Immature natural killer cell (primary cell): Measurements from ENCODE around the gene GPX4. TPM values are rescaled to one million over a fixed set of nuclear protein-coding genes. Genes with fewer than 3 reads are reported as not detected.

Source experiments
- DNase-seq, 3 donors: peaks; one replicate each; pipeline ENCODE4 v3.0.0; 2022; ENCODE audit warnings: mixed read lengths in 1 of 3
- H3K27ac Mint-ChIP-seq, 6 donors: one replicate each; pipeline ENCODE4 v1.8.0; 2020; ENCODE audit warnings: mixed read lengths in 6 of 6, mild to moderate bottlenecking in 5 of 6, inconsistent platforms in 4 of 6, moderate library complexity in 3 of 6
- H3K27me3 Mint-ChIP-seq, 3 donors: one replicate each; pipeline ENCODE4 v1.8.0; 2020 to 2021; ENCODE audit warnings: low read depth in 3 of 3, mild to moderate bottlenecking in 3 of 3, mixed read lengths in 3 of 3, moderate library complexity in 3 of 3, inconsistent platforms in 1 of 3
- H3K36me3 Mint-ChIP-seq, 3 donors: one replicate each; pipeline ENCODE4 v1.8.0; 2020; ENCODE audit warnings: mixed read lengths in 3 of 3, inconsistent platforms in 2 of 3, mild to moderate bottlenecking in 2 of 3
- H3K4me1 Mint-ChIP-seq, 2 donors: one replicate each; pipeline ENCODE4 v1.8.0; 2020; ENCODE audit warnings: inconsistent platforms in 2 of 2, mild to moderate bottlenecking in 2 of 2, mixed read lengths in 2 of 2, moderate library complexity in 1 of 2
- H3K4me3 Mint-ChIP-seq, 5 donors: one replicate each; pipeline ENCODE4 v1.8.0; 2020; ENCODE audit warnings: mild to moderate bottlenecking in 5 of 5, mixed read lengths in 5 of 5, inconsistent platforms in 3 of 5, moderate library complexity in 3 of 5
- H3K9me3 Mint-ChIP-seq, 6 donors: one replicate each; pipeline ENCODE4 v1.8.0; 2020; ENCODE audit warnings: mild to moderate bottlenecking in 6 of 6, mixed read lengths in 6 of 6, inconsistent platforms in 4 of 6, moderate library complexity in 3 of 6
- polyA plus RNA-seq, 3 donors: library from polyadenylated mRNA; unstranded; fragments of 300-500 nt; fragmentation: Illumina TruSeq; gene quantifications; one replicate each; pipeline ENCODE4 v1.2.3, GENCODE V29; 2021

Gene GPX4
- polyA plus RNA-seq, 3 donors from 2014 or later: 225 to 320 (median 280) TPM

DNA sequence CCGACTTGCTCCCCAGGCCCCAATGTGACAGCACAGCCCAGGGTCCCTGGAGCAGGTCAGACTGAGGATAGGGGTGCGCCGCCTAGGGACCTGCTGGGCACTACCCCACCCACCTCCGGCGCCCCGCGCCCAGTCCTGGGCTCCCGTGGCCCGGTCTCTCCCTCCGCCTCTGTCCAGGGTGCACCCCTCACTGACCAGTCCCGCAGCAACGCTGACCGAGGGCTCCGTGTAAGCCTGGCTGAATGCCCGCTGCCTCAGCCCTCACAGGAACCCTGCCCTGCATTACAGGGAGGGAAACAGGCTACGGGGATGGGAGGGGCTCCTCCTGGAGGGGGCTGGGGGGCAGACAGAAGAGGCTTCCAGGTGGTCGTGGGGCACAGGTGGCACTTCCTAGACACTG is 31.7 kb downstream of the GPX4 start:
- DNase-seq: no peak
- Mint-ChIP-seq H3K4me3 (peak overlapping the region in 2 of 5 donors; percentile 9 to 23), H3K9me3 (peaks cover 0 to 1% (median 0%) of the 10 kb centered on the region in 6 donors), H3K4me1 (peaks cover 34 to 42% of the 10 kb centered on the region in 2 donors), H3K27ac (peak overlapping the region in 4 of 6 donors; percentile 57 to 71 (median 66)), H3K27me3 (peaks cover 12 to 16% (median 13%) of the 10 kb centered on the region in 3 donors), H3K36me3 (no peaks in the 10 kb centered on the region)

DNA sequence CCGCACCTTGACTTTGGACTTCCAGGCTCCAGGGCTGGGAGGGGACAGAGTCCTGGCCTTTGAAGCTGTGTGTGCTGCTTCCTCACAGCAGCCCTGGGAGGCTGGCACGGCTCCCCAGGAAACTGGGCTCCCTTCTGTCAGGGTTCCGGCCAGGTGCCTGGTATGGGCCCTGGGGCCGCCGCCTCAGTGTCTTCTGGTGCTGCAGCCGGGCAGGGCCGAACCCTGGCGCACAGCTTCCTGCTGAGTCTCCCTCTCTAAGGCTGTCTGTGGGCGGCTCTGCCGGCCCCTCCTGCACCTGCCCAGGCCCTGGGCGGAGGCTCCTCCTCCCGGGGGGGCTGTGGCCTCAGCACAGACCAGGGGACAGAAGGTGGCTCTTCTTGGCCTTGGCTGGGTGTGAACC is 32.4 kb downstream of the GPX4 start:
- no peaks in the 10 kb centered on the region for H3K36me3 Mint-ChIP-seq
- H3K4me3 Mint-ChIP-seq: peak overlapping the region in 1 of 5 donors; percentile 53
- DNase-seq: peak; percentile 25 to 46 (median 37)
- peaks cover 12 to 15% (median 13%) of the 10 kb centered on the region in 3 donors for H3K27me3 Mint-ChIP-seq
- peak overlapping the region in 4 of 6 donors; percentile 74 to 86 (median 82) for H3K27ac Mint-ChIP-seq
- H3K4me1 Mint-ChIP-seq: peaks cover 29 to 34% of the 10 kb centered on the region in 2 donors
- peaks cover 0 to 1% (median 0%) of the 10 kb centered on the region in 6 donors for H3K9me3 Mint-ChIP-seq

- Mint-ChIP-seq H3K36me3 (peaks cover 0 to under 1% (median under 1%) of the 10 kb centered on the region in 3 donors), H3K4me3 (peak overlapping the region in 2 of 5 donors; percentile 51 to 53), H3K4me1 (peaks cover 29 to 31% of the 10 kb centered on the region in 2 donors), H3K27me3 (peaks cover 12 to 15% (median 13%) of the 10 kb centered on the region in 3 donors), H3K9me3 (peaks cover 0 to 1% (median 0%) of the 10 kb centered on the region in 6 donors), H3K27ac (peak overlapping the region in 4 of 6 donors; percentile 74 to 86 (median 82))
- DNase-seq: no peak
These were observed 33.0 kb downstream of the GPX4 start for GRCh38 chr19:1136621-1137317.

- peaks cover 26 to 29% of the 10 kb centered on the region in 2 donors for H3K4me1 Mint-ChIP-seq
- H3K4me3 Mint-ChIP-seq: no peak overlapping the region
- DNase-seq: no peak
- H3K27ac Mint-ChIP-seq: peak overlapping the region in 1 of 6 donors; percentile 29
- peaks cover 5 to 7% (median 6%) of the 10 kb centered on the region in 3 donors for H3K27me3 Mint-ChIP-seq
- H3K36me3 Mint-ChIP-seq: peaks cover 5 to 7% (median 7%) of the 10 kb centered on the region in 3 donors
- peaks cover 0 to 1% (median 0%) of the 10 kb centered on the region in 6 donors for H3K9me3 Mint-ChIP-seq
These were observed 34.3 kb downstream of the GPX4 start for GRCh38 chr19:1138121-1138520.

GRCh38 chr19:1139126-1139525 is 35.3 kb downstream of the GPX4 start:
- H3K27ac Mint-ChIP-seq: peak overlapping the region in 3 of 6 donors; percentile 26 to 69 (median 26)
- H3K4me1 Mint-ChIP-seq: peaks cover 18 to 20% of the 10 kb centered on the region in 2 donors
- H3K9me3 Mint-ChIP-seq: no peaks in the 10 kb centered on the region
- H3K4me3 Mint-ChIP-seq: no peak overlapping the region
- no peaks in the 10 kb centered on the region for H3K27me3 Mint-ChIP-seq
- peaks cover 5 to 12% (median 10%) of the 10 kb centered on the region in 3 donors for H3K36me3 Mint-ChIP-seq
- DNase-seq: no peak

DNA sequence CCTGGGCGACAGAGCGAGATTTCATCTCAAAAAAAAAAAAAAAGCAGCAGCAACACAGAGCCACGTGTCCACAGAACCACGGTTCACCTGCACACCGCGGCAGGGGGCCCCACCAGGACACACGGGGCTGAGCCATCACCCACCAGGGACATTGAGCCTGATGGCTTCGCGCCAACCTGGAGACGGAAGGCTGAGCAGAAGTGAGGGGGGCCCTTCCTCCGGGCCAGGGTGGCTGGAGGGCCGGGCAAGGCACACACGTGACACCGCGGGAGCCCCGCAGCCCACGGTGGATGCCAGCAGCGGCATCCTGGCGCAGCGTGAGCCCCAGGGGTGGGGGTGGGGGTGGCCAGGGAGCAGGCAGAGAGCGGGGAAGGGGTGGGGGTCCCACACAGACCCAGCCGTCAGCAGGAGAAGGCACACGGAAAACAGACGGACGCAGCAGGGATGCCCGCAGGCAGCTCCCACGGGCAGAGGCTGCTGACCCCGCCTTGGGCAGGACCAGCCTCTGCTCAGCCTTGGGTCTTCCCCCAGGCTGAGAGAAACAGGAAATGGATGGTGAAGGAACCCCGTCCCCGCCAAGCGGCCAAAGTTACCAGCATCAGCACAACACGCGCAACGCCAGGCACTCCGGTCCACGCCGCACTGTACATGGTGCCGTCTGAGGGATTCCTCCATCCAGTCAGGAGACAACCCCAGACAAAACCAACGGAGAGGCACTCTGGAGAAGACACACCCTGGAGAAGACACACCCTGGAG is 36.7 kb downstream of the GPX4 start:
- Mint-ChIP-seq H3K4me1 (peaks cover 14 to 18% of the 10 kb centered on the region in 2 donors), H3K4me3 (no peak overlapping the region), H3K27me3 (peaks cover 0 to 2% (median 0%) of the 10 kb centered on the region in 3 donors), H3K36me3 (peaks cover 11 to 20% (median 18%) of the 10 kb centered on the region in 3 donors), H3K9me3 (no peaks in the 10 kb centered on the region), H3K27ac (no peak overlapping the region)
- DNase-seq: no peak

- no peak for DNase-seq
- no peaks in the 10 kb centered on the region for H3K9me3 Mint-ChIP-seq
- H3K4me1 Mint-ChIP-seq: peaks cover 6 to 9% of the 10 kb centered on the region in 2 donors
- peak overlapping the region in 1 of 6 donors; percentile 2 for H3K27ac Mint-ChIP-seq
- H3K36me3 Mint-ChIP-seq: peaks cover 11 to 20% (median 18%) of the 10 kb centered on the region in 3 donors
- no peak overlapping the region for H3K4me3 Mint-ChIP-seq
- H3K27me3 Mint-ChIP-seq: peaks cover 0 to 2% (median 0%) of the 10 kb centered on the region in 3 donors
These were observed 38.1 kb downstream of the GPX4 start for GRCh38 chr19:1141944-1142343.

DNA sequence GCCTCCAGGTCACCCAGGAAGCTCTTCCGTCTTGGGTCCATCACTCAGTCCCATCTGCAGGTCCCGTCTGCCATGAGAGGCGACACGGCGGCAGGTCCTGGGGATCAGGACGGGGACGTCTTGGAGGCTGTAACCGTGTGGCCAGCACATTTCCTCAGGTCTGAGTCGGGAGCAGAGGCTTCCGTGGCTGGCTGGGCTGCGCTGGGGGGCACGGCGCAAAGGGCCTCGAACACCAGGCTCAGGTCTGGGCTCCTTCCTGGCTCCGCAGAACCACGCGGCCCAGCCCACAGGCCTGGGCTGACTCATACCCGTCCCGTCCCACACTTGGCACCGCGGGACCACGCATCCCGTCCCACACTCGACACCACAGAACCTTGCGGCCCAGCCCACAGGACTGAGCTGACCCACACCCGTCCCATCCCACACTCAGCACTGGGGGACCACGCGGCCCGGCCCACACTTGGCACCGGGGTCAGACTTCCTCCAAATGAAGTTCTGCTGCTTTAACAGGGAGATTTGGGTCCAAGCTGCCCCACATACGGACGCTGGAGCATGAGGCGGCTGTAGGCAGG is 40.1 kb downstream of the GPX4 start:
- no peak for DNase-seq
- Mint-ChIP-seq H3K4me3 (no peak overlapping the region), H3K36me3 (peaks cover 11 to 20% (median 18%) of the 10 kb centered on the region in 3 donors), H3K27me3 (peaks cover 0 to 2% (median 0%) of the 10 kb centered on the region in 3 donors), H3K27ac (no peak overlapping the region), H3K9me3 (no peaks in the 10 kb centered on the region), H3K4me1 (peaks cover 6% of the 10 kb centered on the region in 2 donors)

DNA sequence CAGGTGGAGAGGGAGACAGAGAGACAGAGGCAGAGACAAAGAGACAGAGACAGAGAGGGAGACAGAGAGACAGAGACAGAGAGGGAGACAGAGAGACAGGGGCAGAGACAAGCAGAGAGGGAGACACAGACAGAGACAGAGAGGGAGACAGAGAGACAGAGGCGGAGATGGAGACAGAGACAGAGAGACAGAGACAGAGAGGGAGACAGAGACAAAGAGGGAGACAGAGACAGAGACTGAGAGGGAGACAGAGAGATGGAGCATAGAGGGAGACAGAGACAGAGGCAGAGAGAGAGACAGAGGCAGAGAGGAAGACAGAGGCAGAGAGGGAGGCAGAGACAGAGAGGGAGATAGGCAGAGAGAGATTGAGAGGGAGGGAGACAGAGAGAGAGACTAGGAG is 40.9 kb downstream of the GPX4 start:
- Mint-ChIP-seq H3K36me3 (peaks cover 11 to 20% (median 18%) of the 10 kb centered on the region in 3 donors), H3K4me3 (no peak overlapping the region), H3K27ac (peak overlapping the region; percentile 52 to 90 (median 69)), H3K27me3 (peaks cover 0 to 2% (median 0%) of the 10 kb centered on the region in 3 donors), H3K9me3 (no peaks in the 10 kb centered on the region), H3K4me1 (peaks cover 4 to 6% of the 10 kb centered on the region in 2 donors)
- no peak for DNase-seq

GRCh38 chr19:1145635-1146411 is 42.0 kb downstream of the GPX4 start:
- Mint-ChIP-seq H3K27me3 (peaks cover 0 to 2% (median 0%) of the 10 kb centered on the region in 3 donors), H3K36me3 (peaks cover 11 to 20% (median 18%) of the 10 kb centered on the region in 3 donors), H3K27ac (no peak overlapping the region), H3K4me1 (peaks cover 4 to 6% of the 10 kb centered on the region in 2 donors), H3K4me3 (no peak overlapping the region), H3K9me3 (no peaks in the 10 kb centered on the region)
- no peak for DNase-seq

DNA sequence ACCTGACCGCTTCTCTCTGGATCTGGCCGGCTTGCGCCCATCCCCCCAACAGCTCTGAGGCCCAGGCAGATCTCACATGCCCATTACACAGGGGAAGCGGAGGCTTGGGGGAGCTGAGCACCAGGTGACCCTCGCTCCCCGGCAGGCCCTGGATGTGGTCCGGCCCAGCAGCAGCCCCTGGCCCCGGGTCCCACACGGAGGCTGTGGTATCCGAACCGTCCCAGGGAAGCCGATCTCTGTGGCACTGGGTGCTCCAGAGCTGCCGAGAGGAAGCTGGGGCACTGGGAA is 42.6 kb downstream of the GPX4 start:
- Mint-ChIP-seq H3K9me3 (no peaks in the 10 kb centered on the region), H3K36me3 (peaks cover 11 to 20% (median 18%) of the 10 kb centered on the region in 3 donors), H3K4me3 (no peak overlapping the region), H3K27me3 (peaks cover 0 to 2% (median 0%) of the 10 kb centered on the region in 3 donors), H3K27ac (no peak overlapping the region), H3K4me1 (peaks cover 4 to 6% of the 10 kb centered on the region in 2 donors)
- no peak for DNase-seq

DNA sequence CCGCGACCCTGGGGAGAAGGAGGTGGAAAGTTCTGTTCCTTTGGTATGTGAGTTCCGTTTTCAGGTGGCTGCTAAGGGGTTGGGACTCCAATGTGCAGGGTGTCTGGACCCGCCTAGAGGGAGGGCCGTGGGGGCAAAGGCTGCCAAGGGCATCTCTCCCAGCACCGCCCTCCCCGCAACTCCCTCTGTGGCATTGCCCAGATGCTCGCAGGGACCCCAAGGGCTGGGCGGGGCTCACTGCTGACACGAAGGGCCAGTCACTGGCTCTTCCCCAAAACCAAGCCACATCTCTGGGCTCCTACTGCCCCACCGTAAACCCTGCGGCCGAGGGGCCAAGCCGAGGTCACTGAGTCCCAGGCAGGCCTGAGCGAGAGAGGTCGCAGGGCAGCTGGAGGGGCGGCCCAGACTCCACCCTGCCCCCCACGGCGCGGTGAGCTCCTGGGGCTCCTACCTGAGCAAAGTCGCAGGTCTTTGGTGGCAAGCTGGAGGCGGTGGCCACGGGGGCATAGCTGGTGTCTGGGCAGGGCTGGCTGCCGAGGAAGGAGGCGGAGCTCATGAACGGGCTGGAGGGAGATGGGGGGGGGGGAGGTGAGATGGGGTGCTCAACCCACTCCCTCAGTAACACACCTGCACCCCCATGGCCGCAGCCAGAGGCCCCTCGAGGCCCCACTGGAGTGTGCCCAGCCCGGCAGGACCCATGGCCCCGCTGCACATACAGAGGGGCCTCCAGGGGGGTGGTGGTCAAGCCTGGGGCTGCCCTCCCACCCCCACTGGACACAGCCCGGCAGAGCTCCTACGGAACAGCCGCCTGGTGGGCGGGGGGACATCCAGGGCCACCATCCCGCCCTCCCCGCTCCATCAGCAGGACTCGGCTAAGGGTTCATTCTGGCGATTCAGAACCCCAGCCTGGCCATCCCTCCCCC is 43.3 kb downstream of the GPX4 start:
- H3K36me3 Mint-ChIP-seq: peaks cover 7 to 16% (median 14%) of the 10 kb centered on the region in 3 donors
- no peak overlapping the region for H3K27ac Mint-ChIP-seq
- no peak overlapping the region for H3K4me3 Mint-ChIP-seq
- H3K9me3 Mint-ChIP-seq: no peaks in the 10 kb centered on the region
- peaks cover 4 to 6% of the 10 kb centered on the region in 2 donors for H3K4me1 Mint-ChIP-seq
- H3K27me3 Mint-ChIP-seq: peaks cover 0 to 2% (median 0%) of the 10 kb centered on the region in 3 donors
- no peak for DNase-seq
